ENCODE results near the gene PARVB.

PARVB gene

GRCh38 chr22:44136786-44137185 lies 112.7 kb downstream of the PARVB start:
- DNase-seq (ENCODE audit: extremely low read depth, low read depth): no peak
- TF ChIP-seq, protein P1, sequence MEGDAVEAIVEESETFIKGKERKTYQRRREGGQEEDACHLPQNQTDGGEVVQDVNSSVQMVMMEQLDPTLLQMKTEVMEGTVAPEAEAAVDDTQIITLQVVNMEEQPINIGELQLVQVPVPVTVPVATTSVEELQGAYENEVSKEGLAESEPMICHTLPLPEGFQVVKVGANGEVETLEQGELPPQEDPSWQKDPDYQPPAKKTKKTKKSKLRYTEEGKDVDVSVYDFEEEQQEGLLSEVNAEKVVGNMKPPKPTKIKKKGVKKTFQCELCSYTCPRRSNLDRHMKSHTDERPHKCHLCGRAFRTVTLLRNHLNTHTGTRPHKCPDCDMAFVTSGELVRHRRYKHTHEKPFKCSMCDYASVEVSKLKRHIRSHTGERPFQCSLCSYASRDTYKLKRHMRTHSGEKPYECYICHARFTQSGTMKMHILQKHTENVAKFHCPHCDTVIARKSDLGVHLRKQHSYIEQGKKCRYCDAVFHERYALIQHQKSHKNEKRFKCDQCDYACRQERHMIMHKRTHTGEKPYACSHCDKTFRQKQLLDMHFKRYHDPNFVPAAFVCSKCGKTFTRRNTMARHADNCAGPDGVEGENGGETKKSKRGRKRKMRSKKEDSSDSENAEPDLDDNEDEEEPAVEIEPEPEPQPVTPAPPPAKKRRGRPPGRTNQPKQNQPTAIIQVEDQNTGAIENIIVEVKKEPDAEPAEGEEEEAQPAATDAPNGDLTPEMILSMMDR (IDR thresholded peaks at IDR 0.05; ENCODE audit: low read depth, low read length): no peak

DNA sequence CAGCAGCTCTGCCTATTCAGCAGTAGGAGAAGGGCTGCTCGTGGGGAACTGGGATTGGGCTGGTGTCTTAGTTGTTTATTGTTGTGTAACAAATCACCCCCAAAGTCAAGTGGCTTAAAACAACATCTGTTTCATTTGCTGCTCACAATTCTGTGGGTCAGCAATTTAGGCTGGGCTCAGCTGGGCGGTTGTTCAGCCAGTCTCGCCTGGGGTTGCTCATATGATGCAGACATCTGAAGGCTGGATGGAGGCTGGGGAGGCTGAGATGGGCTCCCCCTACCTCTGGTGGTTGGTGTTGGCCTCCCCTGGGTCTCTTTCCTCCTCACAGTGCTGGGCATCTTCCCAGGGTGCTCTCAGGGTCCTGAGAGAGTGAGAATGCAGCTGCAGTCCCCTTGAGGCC lies 113.3 kb downstream of the PARVB start:
- TF ChIP-seq, protein P1 (IDR thresholded peaks at IDR 0.05; ENCODE audit: low read depth, low read length): no peak
- DNase-seq (ENCODE audit: extremely low read depth, low read depth): no peak

DNA sequence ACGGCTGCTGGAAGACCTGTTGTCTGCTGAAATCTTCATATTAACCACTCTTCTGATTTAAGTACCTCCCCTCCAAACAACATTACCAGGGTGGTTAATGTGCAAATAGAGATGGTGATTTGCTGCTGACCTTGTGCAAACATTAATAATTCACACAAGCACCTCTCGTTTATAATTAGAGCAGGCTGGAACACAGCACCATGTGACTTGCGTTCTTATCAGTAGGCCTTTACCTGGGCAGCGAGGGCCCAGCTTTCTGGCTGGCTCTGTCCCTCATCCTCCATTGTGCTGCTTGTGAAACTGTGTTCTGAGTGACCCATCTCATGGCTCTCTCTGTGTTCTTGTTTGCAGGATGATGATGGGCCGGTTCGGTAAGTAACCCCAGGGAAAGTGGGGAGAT lies 115.7 kb downstream of the PARVB start:
- TF ChIP-seq, protein P1 (IDR thresholded peaks at IDR 0.05; ENCODE audit: low read depth, low read length): no peak

DNA sequence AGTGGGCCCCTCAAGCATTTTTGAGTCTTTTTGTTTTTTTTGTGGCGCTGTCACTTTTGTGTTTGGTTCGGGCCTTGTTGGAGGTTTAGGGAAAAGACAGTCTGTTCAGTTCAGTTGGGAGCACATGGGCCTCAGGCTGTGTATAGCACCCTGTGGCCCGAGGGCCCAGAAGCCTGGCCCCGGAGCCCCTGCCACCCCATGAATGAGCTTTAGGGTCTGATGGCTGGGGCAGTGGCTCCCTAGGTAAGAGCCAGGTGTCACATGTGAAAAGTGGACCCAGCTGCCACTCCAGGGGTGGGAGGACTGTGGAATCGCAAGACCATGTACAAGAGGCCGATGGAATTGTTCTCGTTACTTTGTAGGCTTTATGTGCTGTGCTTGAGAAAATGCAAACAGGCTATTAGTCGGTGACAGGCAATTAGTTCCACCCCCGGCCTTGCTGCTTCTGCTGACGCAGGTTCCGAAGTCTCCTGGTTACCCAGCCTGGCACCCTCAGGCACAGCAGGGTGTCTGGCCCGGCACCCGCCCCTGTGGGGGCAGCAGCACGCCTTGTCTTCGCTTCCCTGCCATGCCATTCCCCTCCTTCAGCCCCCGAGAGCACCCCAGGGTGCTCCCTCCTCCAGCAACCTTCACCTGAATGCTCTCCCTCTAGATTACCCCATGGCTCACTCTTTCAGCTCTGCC lies 118.5 kb downstream of the PARVB start:
- TF ChIP-seq, protein P1 (IDR thresholded peaks at IDR 0.05; ENCODE audit: low read depth, low read length): no peak
- no peak for DNase-seq (ENCODE audit: extremely low read depth, low read depth)

More for the DNA sequence above, 115.7 kb downstream of the PARVB start:
- no peak for DNase-seq (ENCODE audit: extremely low read depth, low read depth)

DNA sequence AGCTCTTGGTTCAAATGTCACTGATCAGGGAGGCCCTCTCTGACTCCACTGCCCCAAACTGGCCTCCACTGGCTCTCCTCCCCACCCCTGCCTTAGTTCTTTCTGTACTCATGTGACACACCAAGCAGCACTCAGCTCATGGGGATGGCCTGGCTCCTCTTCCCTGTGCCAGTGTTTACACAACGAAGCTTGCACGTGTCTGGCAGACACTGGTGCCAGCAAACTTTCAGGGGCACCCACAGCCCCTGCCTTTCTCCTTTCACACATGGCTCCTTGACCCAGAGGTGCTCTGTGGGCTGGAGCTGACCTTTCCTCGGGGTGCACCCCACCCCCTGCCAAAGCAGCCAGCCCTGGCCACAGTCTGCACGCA lies 119.0 kb downstream of the PARVB start:
- DNase-seq (ENCODE audit: extremely low read depth, low read depth): no peak
- TF ChIP-seq, protein P1 (IDR thresholded peaks at IDR 0.05; ENCODE audit: low read depth, low read length): no peak

- DNase-seq (ENCODE audit: extremely low read depth, low read depth): no peak
- TF ChIP-seq, protein P1 (IDR thresholded peaks at IDR 0.05; ENCODE audit: low read depth, low read length): no peak
Measured at GRCh38 chr22:44143579-44143978, 119.5 kb downstream of the PARVB start.

DNA sequence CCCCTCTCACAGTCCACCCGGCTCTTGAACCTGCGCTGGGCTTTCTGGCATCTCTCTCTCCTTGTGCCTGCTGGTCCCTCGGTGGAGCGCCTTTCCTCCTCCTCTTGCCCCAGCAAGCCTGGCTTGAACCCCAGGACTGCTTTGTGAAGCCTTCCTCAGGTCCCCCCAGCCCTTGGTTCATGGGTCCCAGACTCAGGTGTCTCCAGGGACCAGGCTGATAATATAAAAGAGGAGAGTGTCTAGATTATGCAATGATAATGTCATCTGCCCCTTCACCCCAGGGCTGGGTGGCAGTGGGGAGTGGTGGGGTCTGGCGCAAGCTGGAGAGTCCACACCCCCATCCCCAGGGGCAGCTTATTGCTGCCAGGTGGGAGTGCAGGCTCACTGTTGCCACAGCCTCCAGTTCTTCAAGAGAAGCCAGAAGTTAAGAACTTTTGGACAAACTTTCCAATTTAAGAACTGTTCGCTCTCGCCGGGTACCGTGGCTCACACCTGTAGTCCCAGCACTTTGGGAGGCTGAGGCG lies 120.0 kb downstream of the PARVB start:
- TF ChIP-seq, protein P1 (IDR thresholded peaks at IDR 0.05; ENCODE audit: low read depth, low read length): no peak
- DNase-seq (ENCODE audit: extremely low read depth, low read depth): no peak
